ENCODE results near the gene CTU2.

DNA sequence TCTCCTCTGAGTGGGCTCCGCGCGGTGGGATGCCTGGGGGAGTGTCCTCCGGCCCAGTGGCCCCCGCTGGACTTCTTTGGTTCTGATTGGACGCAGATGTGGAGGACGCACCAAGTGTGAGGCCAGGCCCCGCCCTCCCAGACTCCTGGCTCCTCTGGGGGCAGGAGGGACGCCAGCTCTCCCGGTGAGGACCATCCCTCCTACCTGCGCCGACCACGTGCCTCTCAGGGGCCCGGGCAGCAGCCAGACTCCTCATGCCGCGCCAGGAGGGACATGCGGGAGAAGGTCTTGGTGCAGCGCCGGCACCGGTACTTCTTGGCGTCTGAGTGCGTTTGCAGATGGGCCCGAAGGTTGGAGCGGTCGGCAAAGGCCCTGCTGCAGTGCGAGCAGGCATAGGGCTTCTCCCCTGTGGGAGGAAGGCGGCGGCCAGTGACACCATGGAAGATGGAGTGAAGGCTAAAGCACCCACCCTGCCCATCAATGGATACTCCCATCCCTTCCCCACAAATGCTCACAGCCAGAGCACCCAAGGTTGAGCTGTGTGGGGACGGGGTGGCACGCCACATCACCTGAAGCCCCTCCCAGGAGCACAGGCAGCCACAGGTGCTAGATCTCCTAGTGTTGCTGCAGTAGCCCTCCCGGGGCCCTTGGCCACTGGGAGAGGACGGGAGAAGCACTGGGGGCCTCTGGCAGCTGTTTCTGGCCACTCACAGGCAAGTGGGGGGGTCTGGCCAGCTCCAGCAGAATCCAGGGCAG lies 27.9 kb upstream of the CTU2 start:
- TF ChIP-seq, protein P1, sequence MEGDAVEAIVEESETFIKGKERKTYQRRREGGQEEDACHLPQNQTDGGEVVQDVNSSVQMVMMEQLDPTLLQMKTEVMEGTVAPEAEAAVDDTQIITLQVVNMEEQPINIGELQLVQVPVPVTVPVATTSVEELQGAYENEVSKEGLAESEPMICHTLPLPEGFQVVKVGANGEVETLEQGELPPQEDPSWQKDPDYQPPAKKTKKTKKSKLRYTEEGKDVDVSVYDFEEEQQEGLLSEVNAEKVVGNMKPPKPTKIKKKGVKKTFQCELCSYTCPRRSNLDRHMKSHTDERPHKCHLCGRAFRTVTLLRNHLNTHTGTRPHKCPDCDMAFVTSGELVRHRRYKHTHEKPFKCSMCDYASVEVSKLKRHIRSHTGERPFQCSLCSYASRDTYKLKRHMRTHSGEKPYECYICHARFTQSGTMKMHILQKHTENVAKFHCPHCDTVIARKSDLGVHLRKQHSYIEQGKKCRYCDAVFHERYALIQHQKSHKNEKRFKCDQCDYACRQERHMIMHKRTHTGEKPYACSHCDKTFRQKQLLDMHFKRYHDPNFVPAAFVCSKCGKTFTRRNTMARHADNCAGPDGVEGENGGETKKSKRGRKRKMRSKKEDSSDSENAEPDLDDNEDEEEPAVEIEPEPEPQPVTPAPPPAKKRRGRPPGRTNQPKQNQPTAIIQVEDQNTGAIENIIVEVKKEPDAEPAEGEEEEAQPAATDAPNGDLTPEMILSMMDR (IDR thresholded peaks at IDR 0.05; ENCODE audit: low read length), result no peak
- TF ChIP-seq EZH2 (IDR thresholded peaks at IDR 0.05; ENCODE audit: borderline replicate concordance, low read length), result no peak
